HUES64 (cell line): ENCODE measurements around the gene LGALS7.

Experiments used
- H3K27ac ChIP-seq: 2 replicates; pipeline ENCODE4 v1.7.0; 2013; ENCODE audit warnings: low read depth, low read length, inconsistent platforms
- H3K27me3 ChIP-seq: 2 replicates; pipeline ENCODE4 v1.6.1; 2013; ENCODE audit warnings: mild to moderate bottlenecking, low read length; ENCODE audit not compliant: insufficient read depth
- H3K36me3 ChIP-seq: 2 replicates; pipeline ENCODE4 v1.6.1; 2013; ENCODE audit warnings: mild to moderate bottlenecking, low read length; ENCODE audit not compliant: insufficient read depth
- H3K4me1 ChIP-seq: 2 replicates; pipeline ENCODE4 v1.6.1; 2013; ENCODE audit warnings: mild to moderate bottlenecking, low read length, moderate library complexity; ENCODE audit not compliant: insufficient read depth
- H3K4me3 ChIP-seq: 2 replicates; pipeline ENCODE4 v1.5.1; 2013; ENCODE audit warnings: mild to moderate bottlenecking, low read length, moderate library complexity
- H3K9ac ChIP-seq: 2 replicates; pipeline ENCODE4 v1.6.1; 2013; ENCODE audit warnings: mild to moderate bottlenecking, low read depth, low read length
- H3K9me3 ChIP-seq: 2 replicates; pipeline ENCODE4 v1.6.1; 2013; ENCODE audit warnings: low read depth, low read length; ENCODE audit not compliant: insufficient read depth
- WGBS: fragments of 150-250, 120-280 bp; methylation state at CpG from one replicate; pipeline ENCODE4 v1.1.7; 2013; ENCODE audit warnings: missing lambda C conversion rate; 5-methylcytosine and 5-hydroxymethylcytosine counted together

LGALS7 gene

GRCh38 chr19:38729653-38730469 is 43.5 kb downstream of the LGALS7 start:
- Histone ChIP-seq H3K9ac (no peak overlapping the region), H3K4me1 (peaks cover 3% of the 10 kb centered on the region; the same call in 1 of the 2 replicates), H3K27ac (no peak overlapping the region), H3K36me3 (peaks cover 64% of the 10 kb centered on the region), H3K4me3 (no peak overlapping the region), H3K27me3 (no peaks in the 10 kb centered on the region), H3K9me3 (no peaks in the 10 kb centered on the region)
- 73% methylated on average over 16 of the region's 17 CpGs for WGBS

- no peak overlapping the region for H3K4me3 ChIP-seq
- H3K9ac ChIP-seq: no peak overlapping the region
- no peaks in the 10 kb centered on the region for H3K9me3 ChIP-seq
- no peaks in the 10 kb centered on the region for H3K27me3 ChIP-seq
- 95% methylated on average over 37 of the region's 37 CpGs for WGBS
- peaks cover 73% of the 10 kb centered on the region for H3K36me3 ChIP-seq
- H3K27ac ChIP-seq: no peak overlapping the region
- no peaks in the 10 kb centered on the region for H3K4me1 ChIP-seq
Measured at GRCh38 chr19:38728752-38729541, 44.4 kb downstream of the LGALS7 start.

- 85% methylated on average over 32 of the region's 33 CpGs for WGBS
- H3K27ac ChIP-seq: no peak overlapping the region
- peaks cover 82% of the 10 kb centered on the region for H3K36me3 ChIP-seq
- no peak overlapping the region for H3K4me3 ChIP-seq
- no peaks in the 10 kb centered on the region for H3K27me3 ChIP-seq
- H3K9me3 ChIP-seq: no peaks in the 10 kb centered on the region
- no peaks in the 10 kb centered on the region for H3K4me1 ChIP-seq
- no peak overlapping the region for H3K9ac ChIP-seq
Measured at GRCh38 chr19:38727868-38728660, 45.3 kb downstream of the LGALS7 start.

GRCh38 chr19:38727306-38727867 is 45.9 kb downstream of the LGALS7 start:
- H3K27me3 ChIP-seq: no peaks in the 10 kb centered on the region
- no peak overlapping the region for H3K4me3 ChIP-seq
- H3K27ac ChIP-seq: no peak overlapping the region
- H3K36me3 ChIP-seq: peaks cover 89% of the 10 kb centered on the region
- 92% methylated on average over 17 of the region's 17 CpGs for WGBS
- H3K4me1 ChIP-seq: no peaks in the 10 kb centered on the region
- no peaks in the 10 kb centered on the region for H3K9me3 ChIP-seq
- H3K9ac ChIP-seq: no peak overlapping the region

GRCh38 chr19:38726761-38727301 is 46.5 kb downstream of the LGALS7 start:
- Histone ChIP-seq H3K4me3 (no peak overlapping the region), H3K9me3 (no peaks in the 10 kb centered on the region), H3K27me3 (no peaks in the 10 kb centered on the region), H3K9ac (no peak overlapping the region), H3K36me3 (peaks cover 91% of the 10 kb centered on the region), H3K4me1 (no peaks in the 10 kb centered on the region), H3K27ac (no peak overlapping the region)
- 95% methylated on average over 30 of the region's 30 CpGs for WGBS

GRCh38 chr19:38726284-38726673 is 47.0 kb downstream of the LGALS7 start:
- H3K27me3 ChIP-seq: no peaks in the 10 kb centered on the region
- H3K27ac ChIP-seq: no peak overlapping the region
- H3K4me3 ChIP-seq: no peak overlapping the region
- H3K36me3 ChIP-seq: peaks cover 92% of the 10 kb centered on the region
- 94% methylated on average over 6 of the region's 6 CpGs for WGBS
- H3K9me3 ChIP-seq: no peaks in the 10 kb centered on the region
- H3K9ac ChIP-seq: no peak overlapping the region
- no peaks in the 10 kb centered on the region for H3K4me1 ChIP-seq

DNA sequence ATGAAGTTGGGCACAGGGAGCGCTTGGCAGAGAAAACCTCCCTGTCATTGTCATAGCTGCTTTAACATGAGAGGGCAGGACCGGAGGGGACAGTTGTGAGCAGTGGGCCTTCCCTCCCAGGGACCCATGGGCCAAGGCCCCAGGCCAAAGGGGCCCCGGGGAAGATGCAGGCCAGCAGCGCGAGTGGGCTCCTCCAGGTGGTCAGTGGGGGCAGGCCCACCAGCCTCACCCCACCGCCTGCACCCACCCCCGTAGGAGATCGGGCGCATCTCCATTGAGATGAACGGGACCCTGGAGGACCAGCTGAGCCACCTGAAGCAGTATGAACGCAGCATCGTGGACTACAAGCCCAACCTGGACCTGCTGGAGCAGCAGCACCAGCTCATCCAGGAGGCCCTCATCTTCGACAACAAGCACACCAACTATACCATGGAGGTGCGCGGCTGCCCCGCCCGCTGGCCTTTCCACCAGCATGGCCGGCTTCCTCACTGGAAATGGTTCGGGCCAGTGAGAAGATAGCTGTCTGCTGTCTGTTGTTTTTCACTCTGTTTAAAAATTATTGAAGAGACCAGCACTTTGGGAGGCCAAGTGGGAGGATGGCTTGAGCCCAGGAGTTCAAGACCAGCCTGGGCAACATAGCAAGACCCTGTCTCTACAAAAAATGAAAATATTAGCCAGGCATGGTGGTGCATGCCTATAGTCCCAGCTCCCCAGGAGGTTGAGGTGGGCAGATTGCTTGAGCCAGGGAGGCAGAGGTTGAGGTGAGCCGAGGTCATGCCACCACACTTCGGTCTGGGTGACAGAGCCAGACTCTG is 47.6 kb downstream of the LGALS7 start:
- peaks cover 92% of the 10 kb centered on the region for H3K36me3 ChIP-seq
- H3K27me3 ChIP-seq: no peaks in the 10 kb centered on the region
- 96% methylated on average over 21 of the region's 21 CpGs for WGBS
- no peaks in the 10 kb centered on the region for H3K9me3 ChIP-seq
- no peaks in the 10 kb centered on the region for H3K4me1 ChIP-seq
- no peak overlapping the region for H3K9ac ChIP-seq
- H3K4me3 ChIP-seq: no peak overlapping the region
- H3K27ac ChIP-seq: no peak overlapping the region

- no peaks in the 10 kb centered on the region for H3K9me3 ChIP-seq
- WGBS: 96% methylated on average over 42 of the region's 42 CpGs
- H3K4me3 ChIP-seq: no peak overlapping the region
- H3K27ac ChIP-seq: no peak overlapping the region
- H3K9ac ChIP-seq: no peak overlapping the region
- H3K36me3 ChIP-seq: peaks cover 97% of the 10 kb centered on the region
- no peaks in the 10 kb centered on the region for H3K4me1 ChIP-seq
- H3K27me3 ChIP-seq: no peaks in the 10 kb centered on the region
Measured at GRCh38 chr19:38723990-38724854, 49.1 kb downstream of the LGALS7 start.

DNA sequence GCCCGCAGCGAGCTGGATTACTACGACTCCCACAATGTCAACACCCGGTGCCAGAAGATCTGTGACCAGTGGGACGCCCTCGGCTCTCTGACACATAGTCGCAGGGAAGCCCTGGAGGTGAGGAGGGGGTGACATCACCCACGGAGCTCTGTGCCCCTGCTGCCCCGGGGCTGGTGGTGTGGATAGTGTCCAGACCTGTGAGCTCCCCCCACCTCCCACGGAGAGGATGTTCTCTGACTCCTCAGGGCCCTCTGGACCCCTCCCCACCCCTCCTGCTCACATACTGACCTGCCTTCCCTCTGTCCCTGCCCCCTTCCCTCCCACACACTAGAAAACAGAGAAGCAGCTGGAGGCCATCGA is 49.7 kb downstream of the LGALS7 start:
- Histone ChIP-seq H3K9me3 (no peaks in the 10 kb centered on the region), H3K27ac (no peak overlapping the region), H3K36me3 (peaks cover 97% of the 10 kb centered on the region), H3K4me3 (no peak overlapping the region), H3K27me3 (no peaks in the 10 kb centered on the region), H3K4me1 (no peaks in the 10 kb centered on the region), H3K9ac (no peak overlapping the region)
- WGBS: 89% methylated on average over 11 of the region's 11 CpGs
